Stimulated activated CD8-positive, alpha-beta memory T cell treated with anti-CD3 and anti-CD28 coated beads, Interleukin-7, amount 100 ng/mL, for 24 hours (primary cell): ENCODE results near the gene C1QTNF1.

Experiments
- DNase-seq: peaks from one replicate; pipeline ENCODE4 v3.0.0-alpha.2; 2020; ENCODE audit warnings: low read depth

C1QTNF1 gene

GRCh38 chr17:79081571-79082276 lies 57.8 kb downstream of the C1QTNF1 start:
- DNase-seq = no peak

GRCh38 chr17:79082311-79083190 lies 58.6 kb downstream of the C1QTNF1 start:
- DNase-seq = peak; percentile 16

GRCh38 chr17:79083191-79083971 lies 59.4 kb downstream of the C1QTNF1 start:
- DNase-seq = no peak

- no peak for DNase-seq
These were observed 60.6 kb downstream of the C1QTNF1 start for GRCh38 chr17:79084291-79085153.

GRCh38 chr17:79085154-79085920 lies 61.4 kb downstream of the C1QTNF1 start:
- DNase-seq = no peak

- DNase-seq = no peak
These were observed 62.1 kb downstream of the C1QTNF1 start for GRCh38 chr17:79085921-79086551.

- DNase-seq = no peak
These were observed 62.8 kb downstream of the C1QTNF1 start for GRCh38 chr17:79086609-79087427.

- DNase-seq = peak; percentile 60
These were observed 63.6 kb downstream of the C1QTNF1 start for GRCh38 chr17:79087428-79088143.

- no peak for DNase-seq
These were observed 64.5 kb downstream of the C1QTNF1 start for GRCh38 chr17:79088247-79088996.

GRCh38 chr17:79088997-79089328 lies 65.0 kb downstream of the C1QTNF1 start:
- DNase-seq = no peak

- DNase-seq = no peak
These were observed 65.9 kb downstream of the C1QTNF1 start for GRCh38 chr17:79089720-79090442.

- DNase-seq = no peak
These were observed 66.7 kb downstream of the C1QTNF1 start for GRCh38 chr17:79090443-79091225.

GRCh38 chr17:79091226-79091670 lies 67.3 kb downstream of the C1QTNF1 start:
- DNase-seq = no peak

GRCh38 chr17:79092567-79092966 lies 68.6 kb downstream of the C1QTNF1 start:
- DNase-seq = no peak

- DNase-seq = no peak
These were observed 69.3 kb downstream of the C1QTNF1 start for GRCh38 chr17:79093270-79093669.

- no peak for DNase-seq
These were observed 70.3 kb downstream of the C1QTNF1 start for GRCh38 chr17:79094261-79094660.
